GM18502 (cell line): ENCODE measurements around the gene SLCO2A1.

Source experiments
- ATAC-seq: cut with Tn5 transposase; IDR thresholded peaks from one replicate; pipeline ENCODE4 v1.9.1; 2021; ENCODE audit warnings: mild to moderate bottlenecking; ENCODE audit not compliant: unreplicated experiment, poor library complexity

Gene SLCO2A1

GRCh38 chr3:134061401-134061800 is 31.7 kb upstream of the SLCO2A1 start:
- ATAC-seq: no peak

DNA sequence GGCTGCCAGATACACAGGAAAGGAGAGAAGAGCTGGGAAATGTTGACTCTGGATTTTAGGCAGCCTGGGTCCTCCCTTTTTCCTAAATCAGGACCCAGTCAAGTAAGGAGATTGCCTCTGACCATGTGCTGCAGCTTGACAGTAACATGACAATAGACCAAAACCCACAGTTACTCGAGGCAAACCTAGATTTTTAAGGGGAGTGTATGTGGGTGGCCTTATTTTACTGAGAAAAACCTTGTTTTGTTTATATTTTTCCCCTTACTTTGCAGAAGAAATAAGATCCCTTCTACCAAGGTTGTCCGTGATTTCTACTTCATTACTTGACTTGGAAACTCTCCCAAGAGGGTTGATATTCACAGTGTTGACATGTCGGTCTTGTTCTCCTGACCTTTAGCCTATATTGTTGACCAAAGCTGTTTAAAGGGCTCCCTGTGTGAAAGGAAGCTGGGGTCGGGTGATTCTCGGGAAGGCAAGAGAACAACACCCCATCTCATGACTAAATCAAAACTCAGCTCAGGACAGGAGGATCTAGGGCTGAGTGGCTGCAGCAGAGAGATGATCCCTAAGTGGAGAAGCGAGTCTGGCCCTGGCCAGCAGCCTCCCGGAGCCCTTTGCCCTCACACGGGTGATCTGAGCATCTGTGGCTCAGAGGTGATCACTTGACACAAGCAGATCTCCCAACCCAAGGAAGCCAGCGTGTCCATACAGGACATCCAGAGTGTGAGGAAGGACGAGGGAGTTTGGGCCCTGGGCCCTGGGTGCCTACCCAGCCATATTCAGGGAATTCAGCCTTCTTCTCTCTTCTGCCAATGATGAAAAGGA is 31.0 kb upstream of the SLCO2A1 start:
- ATAC-seq: no peak

- ATAC-seq: no peak
Observed at GRCh38 chr3:134059671-134060560, 30.2 kb upstream of the SLCO2A1 start.

DNA sequence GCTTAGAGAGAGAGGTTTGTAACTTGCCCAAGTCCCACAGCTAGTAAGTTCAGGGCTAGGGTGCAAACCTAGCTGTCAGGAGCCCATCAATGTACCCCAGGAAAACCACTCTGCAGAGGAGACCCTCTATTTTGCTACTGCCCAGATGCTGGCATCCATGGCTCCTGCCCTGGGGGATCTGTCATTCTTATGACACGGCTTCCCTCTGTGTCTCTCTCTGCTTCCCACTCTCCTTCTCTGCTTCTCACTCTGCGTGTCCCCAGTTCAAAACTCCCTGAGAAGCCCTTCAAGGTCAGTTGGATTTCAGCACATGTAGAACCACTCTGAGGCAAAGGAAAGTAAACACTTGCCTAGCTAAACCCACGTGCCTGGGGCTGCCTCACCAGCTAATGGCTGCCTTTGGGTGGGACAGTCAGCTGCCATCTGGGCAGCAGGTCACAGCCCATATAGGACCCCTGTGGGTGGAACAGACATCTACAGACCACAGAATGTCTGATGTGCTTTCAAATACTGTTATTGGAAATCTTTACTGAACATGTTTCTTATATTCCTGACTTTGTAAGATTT is 29.4 kb upstream of the SLCO2A1 start:
- no peak for ATAC-seq

DNA sequence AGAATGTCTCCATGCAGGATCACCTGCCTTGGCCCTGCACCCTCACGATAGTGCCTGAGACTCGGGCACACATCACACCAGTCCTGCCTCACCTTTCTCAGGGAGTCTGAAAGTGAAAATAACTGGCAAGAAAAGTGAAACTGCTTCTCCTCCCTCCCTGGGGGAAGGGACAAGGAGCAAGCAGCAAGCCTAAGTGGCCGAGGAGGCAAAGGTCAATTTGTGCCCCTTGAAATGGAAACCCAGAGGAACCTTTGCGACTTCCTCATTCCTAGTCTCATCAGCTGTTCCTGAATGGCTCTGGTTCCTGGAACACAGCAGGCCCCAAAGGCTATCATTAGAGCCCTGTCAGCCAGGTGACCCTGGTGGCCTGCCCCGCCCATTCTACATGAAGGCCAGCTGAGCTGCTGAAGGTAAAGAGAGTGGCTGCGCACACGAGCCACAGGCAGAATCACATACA is 28.0 kb upstream of the SLCO2A1 start:
- ATAC-seq: no peak

GRCh38 chr3:134057006-134057653 is 27.4 kb upstream of the SLCO2A1 start:
- no peak for ATAC-seq

DNA sequence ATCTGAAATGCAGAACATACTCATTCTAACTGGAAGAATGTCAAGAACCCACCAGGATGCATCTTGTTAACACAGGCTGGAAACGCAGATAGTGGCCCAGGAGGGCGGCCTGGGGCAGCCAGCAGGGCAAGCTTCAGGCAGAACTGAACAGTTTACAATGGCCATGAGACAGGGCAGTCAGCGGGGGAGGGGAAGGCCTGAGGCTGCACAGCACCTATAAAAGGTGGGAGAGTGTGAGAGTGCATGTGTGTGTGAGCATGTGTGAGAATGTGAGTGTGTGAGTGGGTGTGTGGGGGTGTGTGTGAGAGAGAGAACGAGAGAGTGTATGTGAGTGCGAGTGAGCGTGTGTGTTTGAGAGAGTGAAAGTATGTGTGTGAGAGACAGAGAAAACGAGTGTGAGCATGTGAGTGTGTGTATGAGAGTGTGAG is 26.8 kb upstream of the SLCO2A1 start:
- no peak for ATAC-seq

DNA sequence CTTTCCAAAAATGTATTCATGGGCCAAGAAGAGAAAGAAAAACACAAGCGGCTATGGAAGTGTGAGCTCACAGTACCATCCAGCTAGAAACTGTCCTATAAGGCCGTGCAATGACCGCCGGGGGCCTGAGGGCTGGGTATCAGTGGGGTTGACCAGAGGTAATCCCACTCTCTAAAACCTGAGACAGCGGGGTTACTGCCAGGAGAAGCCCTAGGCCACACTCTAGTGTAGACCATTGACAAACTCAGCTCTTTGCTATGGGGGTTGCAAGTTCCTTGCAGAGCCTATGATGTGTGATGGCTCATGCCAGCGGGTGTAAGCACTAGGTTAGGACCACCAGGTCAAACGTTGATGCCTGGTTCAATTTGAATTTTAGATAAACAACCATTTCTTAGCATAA is 25.9 kb upstream of the SLCO2A1 start:
- no peak for ATAC-seq

DNA sequence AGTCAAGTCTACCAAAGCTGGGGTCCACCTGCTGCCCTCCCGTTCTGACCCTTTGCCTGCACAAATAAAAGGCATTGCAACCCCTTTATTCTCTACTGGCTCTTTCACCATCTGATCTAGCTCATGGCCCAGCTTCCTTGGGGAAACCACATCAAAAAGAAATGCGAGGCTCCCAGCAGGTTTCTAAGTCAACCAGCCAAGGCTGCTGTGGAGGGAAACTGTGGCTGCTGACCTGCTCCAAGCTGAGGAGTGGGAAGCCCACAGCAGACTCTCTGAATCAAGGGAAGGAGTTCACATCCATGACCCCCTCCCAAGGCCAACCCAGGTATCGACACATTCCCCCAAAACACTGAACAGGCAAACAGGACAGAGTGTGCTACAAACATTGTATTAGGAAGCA is 25.2 kb upstream of the SLCO2A1 start:
- ATAC-seq: no peak

GRCh38 chr3:134054231-134054630 is 24.5 kb upstream of the SLCO2A1 start:
- ATAC-seq: no peak

DNA sequence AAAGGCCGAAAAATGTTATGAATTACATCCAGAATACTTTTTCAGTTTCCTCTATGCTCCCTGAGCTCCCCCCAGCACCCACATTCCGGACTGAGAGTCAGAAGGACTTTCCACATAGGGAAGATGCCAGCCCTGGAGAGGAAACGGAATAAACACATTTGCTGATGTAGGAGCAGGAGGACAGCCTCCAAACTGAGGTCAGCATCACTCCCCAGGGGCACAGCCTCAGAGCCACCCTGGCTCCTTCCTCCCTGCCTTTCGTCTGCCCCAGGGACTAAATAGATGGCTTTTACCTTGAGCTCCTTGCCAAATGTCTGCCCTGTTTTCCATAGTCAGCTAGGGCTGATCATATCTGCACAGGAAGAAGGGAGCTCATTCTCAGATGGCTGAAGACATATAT is 22.6 kb upstream of the SLCO2A1 start:
- ATAC-seq: no peak

GRCh38 chr3:134049676-134050075 is 20.0 kb upstream of the SLCO2A1 start:
- ATAC-seq: no peak

DNA sequence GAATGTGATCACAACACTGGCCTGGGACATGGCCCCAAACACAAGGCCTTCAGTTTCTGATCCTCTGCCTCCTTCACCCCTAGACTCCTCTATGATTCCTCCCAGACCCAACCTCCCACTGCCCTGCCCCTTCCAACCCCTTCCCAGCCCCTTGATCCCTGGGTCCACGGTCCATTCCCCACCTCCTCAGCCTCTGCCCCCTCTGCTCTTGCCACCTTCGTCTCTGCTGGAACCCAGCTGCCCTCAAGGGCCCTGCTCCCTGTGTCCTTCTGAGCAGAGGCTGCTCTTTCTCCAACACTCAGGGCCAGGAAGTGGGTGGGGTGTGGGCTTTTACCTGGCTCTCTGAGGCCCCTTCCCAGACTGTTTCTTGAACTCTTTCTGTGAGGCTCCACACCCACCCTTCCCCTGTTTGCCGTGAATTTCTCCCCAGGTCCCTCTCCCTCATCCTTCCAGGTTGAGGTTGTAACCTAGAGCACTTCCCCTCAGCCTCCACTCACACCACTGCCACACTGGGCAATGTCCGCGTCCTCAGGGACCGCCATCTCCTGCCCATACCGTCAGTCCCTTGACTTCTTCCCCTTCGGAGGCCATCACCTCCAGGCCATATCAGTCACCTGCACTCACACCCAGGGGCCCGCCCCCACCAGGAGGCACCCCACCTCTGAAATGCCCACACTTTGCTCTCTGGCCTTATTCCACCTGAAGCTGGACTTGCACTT is 18.7 kb upstream of the SLCO2A1 start:
- no peak for ATAC-seq

DNA sequence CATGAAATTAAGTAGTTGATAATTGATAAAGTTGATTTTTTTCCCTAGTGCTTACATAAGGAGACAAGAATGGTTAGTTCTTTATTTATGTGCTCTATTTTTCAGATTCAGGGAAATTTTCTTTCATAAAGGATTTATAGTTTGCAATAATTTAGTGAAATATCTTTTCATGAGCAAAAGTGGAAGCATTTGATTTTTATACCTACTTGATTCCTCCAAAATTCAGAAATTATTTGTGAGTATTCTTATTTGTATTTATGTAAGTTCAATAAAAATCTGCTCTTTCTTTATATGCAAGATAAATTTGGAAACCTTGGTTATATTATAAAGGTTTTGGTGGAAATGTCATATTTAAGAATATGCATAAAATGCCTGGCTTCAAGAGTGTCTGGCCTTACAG is 14.7 kb upstream of the SLCO2A1 start:
- no peak for ATAC-seq

DNA sequence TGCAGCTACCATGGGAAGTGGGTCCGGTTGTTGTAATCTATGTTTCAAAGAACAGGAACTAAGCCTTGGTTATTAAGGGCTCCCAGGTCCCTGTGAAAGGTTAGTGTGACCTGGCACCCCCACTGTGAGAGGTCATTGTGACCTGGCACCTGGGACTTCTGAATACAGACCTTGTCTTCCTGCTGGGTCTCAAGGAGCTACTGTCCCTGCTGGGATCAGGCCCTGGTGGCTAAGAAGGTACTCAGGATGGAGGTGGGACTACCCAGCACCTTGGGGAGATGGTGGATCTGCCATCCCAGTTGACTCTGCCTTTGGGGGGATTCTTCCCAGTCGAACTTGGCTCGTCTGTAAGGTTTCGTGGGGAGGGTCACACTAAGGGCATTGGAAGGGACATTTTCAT is 10.3 kb upstream of the SLCO2A1 start:
- no peak for ATAC-seq

DNA sequence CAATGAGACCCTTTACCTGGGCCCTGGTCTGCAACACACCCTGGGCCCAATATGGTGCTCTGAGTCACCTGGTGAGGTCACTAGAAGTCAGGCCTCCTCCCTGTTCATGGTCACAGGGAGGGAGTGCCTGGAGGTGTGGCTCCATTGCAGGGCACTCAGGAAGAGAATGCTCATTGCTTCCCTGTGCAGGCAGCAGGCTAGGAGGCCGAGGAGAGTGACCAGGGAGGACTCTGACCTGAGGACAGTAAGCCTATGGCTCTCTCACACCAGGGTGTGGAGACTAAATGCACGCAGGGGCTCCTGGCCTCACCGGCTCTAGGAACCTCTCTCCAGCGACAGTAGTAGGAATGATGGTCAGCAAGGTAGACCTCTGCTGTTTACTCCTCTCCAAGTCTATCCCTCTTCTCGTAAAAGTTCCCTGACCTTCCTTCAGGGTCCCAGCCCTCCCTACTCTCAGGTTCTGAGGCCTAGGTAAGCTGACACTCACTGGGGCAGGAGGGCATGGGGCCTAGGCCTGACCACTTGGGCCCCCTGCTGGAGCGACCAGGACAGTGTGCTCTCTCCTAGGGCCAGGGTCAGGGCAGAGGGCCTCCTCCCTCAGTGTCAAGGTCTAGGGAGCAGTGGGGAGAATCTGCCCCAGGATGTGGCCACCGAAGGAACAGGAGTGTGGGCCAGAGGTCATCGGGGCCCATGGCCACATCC is 9.6 kb upstream of the SLCO2A1 start:
- no peak for ATAC-seq

DNA sequence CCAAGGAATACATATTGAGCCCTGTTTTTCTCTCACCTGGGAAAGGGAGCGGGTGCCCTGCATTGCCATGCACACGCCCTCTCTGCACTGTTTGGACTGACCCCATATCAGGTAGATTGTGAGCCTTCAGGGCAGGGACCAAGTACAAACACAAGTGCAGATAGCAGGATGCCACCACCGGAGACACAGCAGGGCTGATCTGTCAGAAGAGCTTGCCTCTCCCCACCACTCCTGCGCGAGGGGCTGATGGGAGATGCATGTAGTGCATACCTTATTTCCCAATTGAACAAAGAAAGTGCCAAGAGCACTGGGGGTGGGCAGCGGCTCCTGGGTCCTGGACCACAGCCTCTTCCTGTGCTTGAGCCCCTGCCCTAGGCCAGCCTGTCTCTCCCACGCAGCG is 9.0 kb upstream of the SLCO2A1 start:
- ATAC-seq: no peak

- no peak for ATAC-seq
Observed at GRCh38 chr3:134038071-134038491, 8.4 kb upstream of the SLCO2A1 start.

GRCh38 chr3:134037168-134037567 is 7.4 kb upstream of the SLCO2A1 start:
- no peak for ATAC-seq
